ENCODE measurements around the gene A1CF. TPM values are rescaled to one million over a fixed set of nuclear protein-coding genes. Genes with fewer than 3 reads are reported as not detected.

The A1CF gene
- total RNA-seq, 3 donors from 2014 or later (not counting 1 experiment from before 2014, with no cell fraction given), result not detected

DNA sequence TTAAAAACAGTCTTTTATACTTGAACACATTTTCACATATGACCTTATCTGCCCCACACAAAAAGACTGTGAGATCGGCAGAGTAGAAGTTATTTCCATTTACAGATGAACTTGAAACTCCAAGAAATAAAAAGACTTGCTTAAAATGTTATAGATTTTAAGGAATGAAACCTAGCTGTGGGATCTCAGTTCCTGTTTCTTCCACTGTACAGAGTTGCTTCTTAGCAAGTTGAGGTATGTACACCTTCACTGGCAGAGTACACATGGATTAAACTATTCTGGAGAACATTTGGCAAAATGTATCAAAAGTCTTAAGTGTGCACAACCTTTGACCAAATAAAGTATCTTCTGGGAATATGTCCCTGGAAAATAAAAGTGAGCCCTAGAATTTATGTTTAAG lies 48.3 kb downstream of the A1CF start:
- H3K4me1 Mint-ChIP-seq, result no peaks in the 10 kb centered on the region
- Histone ChIP-seq H3K4me3 (ENCODE audit: low read length) (no peak overlapping the region), H3K36me3 (ENCODE audit: control insufficient read depth, insufficient read depth, low read length) (no peaks in the 10 kb centered on the region), H3K9me3 (ENCODE audit: control insufficient read depth, insufficient read depth, low read length) (no peaks in the 10 kb centered on the region), H3K27ac (ENCODE audit: low read length) (no peak overlapping the region), H3K4me1 (ENCODE audit: control insufficient read depth, insufficient read depth, low read length) (no peaks in the 10 kb centered on the region), H3K27me3 (ENCODE audit: control insufficient read depth, insufficient read depth, low read length) (peaks cover 2% of the 10 kb centered on the region)
- intact Hi-C loops (cut with micrococcal nuclease), result no loop called here
- no peak overlapping the region for H3K27ac Mint-ChIP-seq
- peaks cover 8 to 29% of the 10 kb centered on the region in 2 donors for H3K27me3 Mint-ChIP-seq (ENCODE audit: low read depth in 2 of 2)
- H3K4me3 Mint-ChIP-seq, result no peak overlapping the region
- DNase-seq (no peak), ATAC-seq (no peak)
- no peaks in the 10 kb centered on the region for H3K36me3 Mint-ChIP-seq
- WGBS (ENCODE audit: insufficient coverage), result 100% methylated on average over 1 of the region's 1 CpG
- no peaks in the 10 kb centered on the region for H3K9me3 Mint-ChIP-seq
- TF ChIP-seq, protein P1, sequence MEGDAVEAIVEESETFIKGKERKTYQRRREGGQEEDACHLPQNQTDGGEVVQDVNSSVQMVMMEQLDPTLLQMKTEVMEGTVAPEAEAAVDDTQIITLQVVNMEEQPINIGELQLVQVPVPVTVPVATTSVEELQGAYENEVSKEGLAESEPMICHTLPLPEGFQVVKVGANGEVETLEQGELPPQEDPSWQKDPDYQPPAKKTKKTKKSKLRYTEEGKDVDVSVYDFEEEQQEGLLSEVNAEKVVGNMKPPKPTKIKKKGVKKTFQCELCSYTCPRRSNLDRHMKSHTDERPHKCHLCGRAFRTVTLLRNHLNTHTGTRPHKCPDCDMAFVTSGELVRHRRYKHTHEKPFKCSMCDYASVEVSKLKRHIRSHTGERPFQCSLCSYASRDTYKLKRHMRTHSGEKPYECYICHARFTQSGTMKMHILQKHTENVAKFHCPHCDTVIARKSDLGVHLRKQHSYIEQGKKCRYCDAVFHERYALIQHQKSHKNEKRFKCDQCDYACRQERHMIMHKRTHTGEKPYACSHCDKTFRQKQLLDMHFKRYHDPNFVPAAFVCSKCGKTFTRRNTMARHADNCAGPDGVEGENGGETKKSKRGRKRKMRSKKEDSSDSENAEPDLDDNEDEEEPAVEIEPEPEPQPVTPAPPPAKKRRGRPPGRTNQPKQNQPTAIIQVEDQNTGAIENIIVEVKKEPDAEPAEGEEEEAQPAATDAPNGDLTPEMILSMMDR (IDR thresholded peaks at IDR 0.05), result no peak

DNA sequence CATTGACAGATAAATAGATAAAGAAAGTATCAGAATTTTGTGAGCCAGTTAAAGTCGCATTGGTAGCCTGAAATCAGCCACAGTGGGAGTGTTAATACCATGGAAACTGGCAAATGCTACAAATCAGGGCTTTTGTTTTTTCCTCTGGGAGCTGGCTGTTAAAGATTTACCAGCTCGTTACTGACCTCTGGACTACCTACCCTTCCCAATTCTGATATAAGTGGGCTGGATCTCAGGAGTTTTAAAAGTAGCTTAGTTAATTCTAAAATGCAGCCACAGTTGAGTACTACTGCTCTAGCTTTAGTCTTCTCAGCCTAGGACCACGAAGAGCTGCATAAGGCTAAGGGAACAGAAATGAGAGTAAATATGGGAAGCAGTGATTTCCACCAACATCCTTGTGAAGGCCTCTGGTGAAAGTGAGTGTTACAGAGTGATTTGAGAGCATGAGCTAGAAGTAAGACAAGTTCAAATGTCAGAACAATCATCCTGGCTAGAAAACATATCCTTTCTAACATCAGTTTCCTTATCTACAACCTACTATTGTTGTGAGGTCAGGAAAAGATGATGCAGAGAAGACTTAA lies 53.2 kb downstream of the A1CF start:
- H3K27ac Mint-ChIP-seq, result no peak overlapping the region
- H3K27me3 Mint-ChIP-seq (ENCODE audit: low read depth in 2 of 2), result peaks cover 8 to 44% of the 10 kb centered on the region in 2 donors
- H3K36me3 Mint-ChIP-seq, result no peaks in the 10 kb centered on the region
- Histone ChIP-seq H3K4me1 (ENCODE audit: control insufficient read depth, insufficient read depth, low read length) (no peaks in the 10 kb centered on the region), H3K27ac (ENCODE audit: low read length) (no peak overlapping the region), H3K9me3 (ENCODE audit: control insufficient read depth, insufficient read depth, low read length) (no peaks in the 10 kb centered on the region), H3K27me3 (ENCODE audit: control insufficient read depth, insufficient read depth, low read length) (no peaks in the 10 kb centered on the region), H3K36me3 (ENCODE audit: control insufficient read depth, insufficient read depth, low read length) (no peaks in the 10 kb centered on the region), H3K4me3 (ENCODE audit: low read length) (no peak overlapping the region)
- DNase-seq (no peak), ATAC-seq (no peak)
- WGBS (ENCODE audit: insufficient coverage), result 67% methylated on average over 2 of the region's 3 CpGs
- no peak overlapping the region for H3K4me3 Mint-ChIP-seq
- intact Hi-C loops (cut with micrococcal nuclease), result no loop called here
- H3K9me3 Mint-ChIP-seq, result no peaks in the 10 kb centered on the region
- no peaks in the 10 kb centered on the region for H3K4me1 Mint-ChIP-seq
- TF ChIP-seq, protein P1 (IDR thresholded peaks at IDR 0.05), result no peak

GRCh38 chr10:50830066-50830465 lies 55.4 kb downstream of the A1CF start:
- no peaks in the 10 kb centered on the region for H3K9me3 ChIP-seq (ENCODE audit: control insufficient read depth, insufficient read depth, low read length)
- no peak overlapping the region for H3K4me3 ChIP-seq (ENCODE audit: low read length)
- H3K36me3 ChIP-seq (ENCODE audit: control insufficient read depth, insufficient read depth, low read length), result no peaks in the 10 kb centered on the region
- H3K4me1 ChIP-seq (ENCODE audit: control insufficient read depth, insufficient read depth, low read length), result no peaks in the 10 kb centered on the region
- no peak overlapping the region for H3K27ac ChIP-seq (ENCODE audit: low read length)
- intact Hi-C loops (cut with micrococcal nuclease), result no loop called here
- H3K27me3 ChIP-seq (ENCODE audit: control insufficient read depth, insufficient read depth, low read length), result no peaks in the 10 kb centered on the region
- Mint-ChIP-seq H3K4me1 (no peaks in the 10 kb centered on the region), H3K36me3 (no peaks in the 10 kb centered on the region), H3K27me3 (ENCODE audit: low read depth in 2 of 2) (peaks cover 15 to 64% of the 10 kb centered on the region in 2 donors), H3K9me3 (no peaks in the 10 kb centered on the region), H3K4me3 (no peak overlapping the region), H3K27ac (no peak overlapping the region)
- WGBS (ENCODE audit: insufficient coverage), result no CpG with 5 or more reads among the region's 1 CpG
- DNase-seq (no peak), ATAC-seq (no peak)
- TF ChIP-seq, protein P1 (IDR thresholded peaks at IDR 0.05), result no peak

DNA sequence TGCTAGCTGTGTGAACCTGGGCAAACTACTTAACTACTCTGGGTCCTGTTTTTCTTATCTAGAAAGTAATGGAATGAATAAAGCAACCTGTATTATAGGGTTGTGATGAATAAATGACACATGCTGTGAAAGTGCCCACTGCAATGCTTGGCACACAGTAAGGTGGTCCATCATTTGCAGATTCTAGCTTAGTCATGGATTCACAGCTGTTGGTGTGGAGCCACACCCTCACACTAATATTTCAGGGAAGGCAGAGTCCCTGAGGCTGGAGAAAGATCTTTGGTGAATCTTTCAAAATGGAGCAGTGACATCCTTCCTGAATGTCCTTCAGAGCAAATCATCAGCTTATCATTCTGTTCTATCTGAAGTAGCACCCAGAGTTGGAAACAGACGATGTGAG lies 60.6 kb downstream of the A1CF start:
- TF ChIP-seq, protein P1 (IDR thresholded peaks at IDR 0.05), result no peak

More for the DNA sequence above, 60.6 kb downstream of the A1CF start:
- Histone ChIP-seq H3K36me3 (ENCODE audit: control insufficient read depth, insufficient read depth, low read length) (no peaks in the 10 kb centered on the region), H3K27me3 (ENCODE audit: control insufficient read depth, insufficient read depth, low read length) (peaks cover 2% of the 10 kb centered on the region), H3K4me3 (ENCODE audit: low read length) (no peak overlapping the region), H3K4me1 (ENCODE audit: control insufficient read depth, insufficient read depth, low read length) (no peaks in the 10 kb centered on the region), H3K9me3 (ENCODE audit: control insufficient read depth, insufficient read depth, low read length) (no peaks in the 10 kb centered on the region), H3K27ac (ENCODE audit: low read length) (no peak overlapping the region)
- no peak overlapping the region for H3K4me3 Mint-ChIP-seq
- H3K36me3 Mint-ChIP-seq, result no peaks in the 10 kb centered on the region
- no peak for ATAC-seq
- no CpG with 5 or more reads among the region's 1 CpG for WGBS (ENCODE audit: insufficient coverage)
- no peak for DNase-seq
- H3K9me3 Mint-ChIP-seq, result no peaks in the 10 kb centered on the region
- peaks cover 15 to 56% of the 10 kb centered on the region in 2 donors for H3K27me3 Mint-ChIP-seq (ENCODE audit: low read depth in 2 of 2)
- H3K4me1 Mint-ChIP-seq, result no peaks in the 10 kb centered on the region
- no peak overlapping the region for H3K27ac Mint-ChIP-seq
- intact Hi-C loops (cut with micrococcal nuclease), result no loop called here

Measured in natural killer cell (primary cell).